AG04450 (cell line): ENCODE data around the gene NOL7. TPM values are rescaled to one million over a fixed set of nuclear protein-coding genes. Genes with fewer than 3 reads are reported as not detected.

Experiments
- CTCF ChIA-PET: fragments of 300-600, 350-600 bp; formaldehyde crosslinking; extraction: SDS; loops from one replicate; lab custom pipeline; 2022; ENCODE audit warnings: antibody characterized with exemption, inconsistent platforms; lab: Charles Lee
- POLR2A ChIA-PET: fragments of 350-600 bp; formaldehyde crosslinking; extraction: SDS; loops from one replicate; lab custom pipeline; 2021; ENCODE audit warnings: antibody characterized with exemption, inconsistent platforms; lab: Yijun Ruan, JAX
- DNase-seq: peaks from one replicate; pipeline ENCODE4 v3.0.0-alpha.2; 2011; ENCODE audit warnings: low read depth, low spot score
- H3K27ac ChIP-seq: one replicate; pipeline ENCODE4 v1.5.1; 2012; ENCODE audit warnings: low read depth, low read length, control low read depth
- H3K27me3 ChIP-seq: one replicate; pipeline ENCODE4 v1.6.0; 2012; ENCODE audit warnings: low read length; ENCODE audit not compliant: control insufficient read depth, insufficient read depth
- H3K4me3 ChIP-seq: 2 replicates; pipeline ENCODE4 v1.5.1; 2011; ENCODE audit warnings: mild to moderate bottlenecking, low read depth, low read length, control low read depth
- H3K9me3 ChIP-seq: 2 replicates; pipeline ENCODE4 v1.5.1; 2012; ENCODE audit warnings: low read length; ENCODE audit not compliant: control insufficient read depth, insufficient read depth
- CTCF ChIP-seq: IDR thresholded peaks from 2 replicates; pipeline ENCODE4 v1.5.1; 2011; ENCODE audit warnings: low read depth, low read length, control low read depth, inconsistent platforms
- polyA plus RNA-seq: library from polyadenylated mRNA; depleted of rRNA; stranded (reverse); fragments of >200 nt; gene quantifications from 2 replicates; pipeline ENCODE4 v1.2.3, GENCODE V29; 2011

The NOL7 gene
- polyA plus RNA-seq, 1 experiment, result 46.6 TPM

GRCh38 chr6:13574571-13575376 is 40.4 kb upstream of the NOL7 start, which contains the start of gene SIRT5:
SIRT5 (plus strand) TSS chr6:13574601; CDS start chr6:13584111, 9,510 bp downstream.
- ChIA-PET CTCF (interaction anchor here (0.5 to 3.3 kb wide), 61 partner anchors 9 to 1598 kb away, joined by 3 to 37 read pairs (median 4); partner anchors contain the start of genes NOL7 and TBC1D7), POLR2A (interaction anchor here (0.5 to 2.4 kb wide), 12 partner anchors 12 to 272 kb away, joined by 3 to 30 read pairs (median 4); partner anchors contain the start of genes GFOD1, NOL7 and TBC1D7)
- no peaks in the 10 kb centered on the region for H3K9me3 ChIP-seq
- H3K27ac ChIP-seq, result peak within 1 kb of the TSS; percentile 73
- peak within 1 kb of the TSS; percentile 81 for H3K4me3 ChIP-seq
- H3K27me3 ChIP-seq, result no peaks in the 10 kb centered on the region
- DNase-seq, result peak; percentile 57
- no peak for TF ChIP-seq CTCF

GRCh38 chr6:13575377-13575775 is 39.8 kb upstream of the NOL7 start:
- no peaks in the 10 kb centered on the region for H3K9me3 ChIP-seq
- H3K27ac ChIP-seq, result peak overlapping the region; percentile 73
- ChIA-PET CTCF (interaction anchor here (0.6 to 3.3 kb wide), 48 partner anchors 12 to 1978 kb away, joined by 3 to 37 read pairs (median 4); partner anchors contain the start of genes NOL7 and TBC1D7), POLR2A (interaction anchor here (0.5 to 2.4 kb wide), 6 partner anchors 40 to 247 kb away, joined by 3 to 30 read pairs (median 10); partner anchors contain the start of genes GFOD1, NOL7 and TBC1D7)
- no peak for DNase-seq
- H3K27me3 ChIP-seq, result no peaks in the 10 kb centered on the region
- peak; percentile 86 for TF ChIP-seq CTCF
- peak overlapping the region; percentile 81 for H3K4me3 ChIP-seq

- ChIA-PET CTCF (interaction anchor here (0.7 to 3.3 kb wide), 21 partner anchors 13 to 1977 kb away, joined by 3 to 34 read pairs (median 5); partner anchors contain the start of gene TBC1D7), POLR2A (interaction anchor here (2.4 kb wide), 1 partner anchor 220 kb away, joined by 9 read pairs; no protein-coding TSS in a partner anchor)
- TF ChIP-seq CTCF, result no peak
These were observed 39.1 kb upstream of the NOL7 start for GRCh38 chr6:13576017-13576416.

GRCh38 chr6:13577926-13578325 is 37.2 kb upstream of the NOL7 start:
- CTCF ChIA-PET, result no interaction called here
- H3K9me3 ChIP-seq, result no peaks in the 10 kb centered on the region
- H3K27me3 ChIP-seq, result no peaks in the 10 kb centered on the region
- POLR2A ChIA-PET, result no interaction called here
- H3K4me3 ChIP-seq, result no peak overlapping the region
- no peak for DNase-seq
- no peak for TF ChIP-seq CTCF
- no peak overlapping the region for H3K27ac ChIP-seq

More at GRCh38 chr6:13576017-13576416, 39.1 kb upstream of the NOL7 start:
- H3K4me3 ChIP-seq, result no peak overlapping the region
- no peaks in the 10 kb centered on the region for H3K9me3 ChIP-seq
- H3K27me3 ChIP-seq, result no peaks in the 10 kb centered on the region
- no peak overlapping the region for H3K27ac ChIP-seq
- DNase-seq, result no peak
